ENCODE measurements around the gene MAP3K4. TPM values are rescaled to one million over a fixed set of nuclear protein-coding genes. Genes with fewer than 3 reads are reported as not detected.

The MAP3K4 gene
- polyA plus RNA-seq, 3 donors, result 3.2 to 12.3 (median 3.5) TPM

DNA sequence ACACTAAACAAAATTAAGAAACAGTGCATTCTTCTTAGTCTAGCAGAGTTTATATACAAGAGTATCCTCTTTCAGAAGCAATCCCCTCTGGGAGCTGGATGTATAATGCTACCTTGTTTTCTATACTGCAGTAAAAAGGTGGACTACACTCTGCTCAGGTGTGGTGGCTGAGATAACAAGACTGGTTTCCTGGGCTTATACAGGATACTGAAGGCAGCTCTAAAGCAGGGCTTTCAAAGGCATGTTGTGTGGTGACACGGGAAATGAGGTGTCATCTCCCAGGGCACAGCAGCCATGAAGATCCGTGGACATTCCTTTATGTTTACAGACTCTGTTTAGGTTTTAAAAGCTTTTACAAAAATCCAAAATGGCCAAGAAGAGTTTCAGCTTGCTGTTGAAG is 136.7 kb downstream of the MAP3K4 start:
- peak overlapping the region in 2 of 7 donors; percentile 5 to 21 for H3K27ac Mint-ChIP-seq
- Histone ChIP-seq H3K27ac (ENCODE audit: low read depth in 1 of 2, low read length in 2 of 2) (no peak overlapping the region), H3K4me3 (replicated peaks in 1 of 3; ENCODE audit: low read depth in 2 of 3, low read length in 3 of 3) (no peak overlapping the region), H4K20me1 (ENCODE audit: insufficient read depth, low read length) (no peaks in the 10 kb centered on the region), H3K4me1 (ENCODE audit: control insufficient read depth in 1 of 2, insufficient read depth in 2 of 2, low read length in 2 of 2) (no peaks in the 10 kb centered on the region), H3K4me2 (replicated peaks; ENCODE audit: extremely low read depth, low read length, poor library complexity, severe bottlenecking) (no peak overlapping the region), H3K36me3 (replicated peaks in 1 of 2; ENCODE audit: control insufficient read depth in 1 of 2, insufficient read depth in 2 of 2, low read length in 2 of 2) (peaks cover 0 to 56% of the 10 kb centered on the region in 2 donors), H3K9me3 (replicated peaks in 1 of 2; ENCODE audit: control insufficient read depth in 1 of 2, insufficient read depth in 1 of 2, low read length in 2 of 2) (peaks cover 0 to 4% of the 10 kb centered on the region in 2 donors), H3K79me2 (ENCODE audit: insufficient read depth, low read length) (no peaks in the 10 kb centered on the region), H3K27me3 (ENCODE audit: control insufficient read depth in 2 of 2, insufficient read depth in 2 of 2, low read length in 2 of 2) (no peaks in the 10 kb centered on the region), H3K9ac (ENCODE audit: insufficient read depth, low read length, poor library complexity, severe bottlenecking) (no peak overlapping the region), H2AFZ (ENCODE audit: insufficient read depth, low read depth, low read length, poor library complexity, severe bottlenecking) (no peak overlapping the region)
- no peaks in the 10 kb centered on the region for H3K4me1 Mint-ChIP-seq
- TF ChIP-seq, protein P1, sequence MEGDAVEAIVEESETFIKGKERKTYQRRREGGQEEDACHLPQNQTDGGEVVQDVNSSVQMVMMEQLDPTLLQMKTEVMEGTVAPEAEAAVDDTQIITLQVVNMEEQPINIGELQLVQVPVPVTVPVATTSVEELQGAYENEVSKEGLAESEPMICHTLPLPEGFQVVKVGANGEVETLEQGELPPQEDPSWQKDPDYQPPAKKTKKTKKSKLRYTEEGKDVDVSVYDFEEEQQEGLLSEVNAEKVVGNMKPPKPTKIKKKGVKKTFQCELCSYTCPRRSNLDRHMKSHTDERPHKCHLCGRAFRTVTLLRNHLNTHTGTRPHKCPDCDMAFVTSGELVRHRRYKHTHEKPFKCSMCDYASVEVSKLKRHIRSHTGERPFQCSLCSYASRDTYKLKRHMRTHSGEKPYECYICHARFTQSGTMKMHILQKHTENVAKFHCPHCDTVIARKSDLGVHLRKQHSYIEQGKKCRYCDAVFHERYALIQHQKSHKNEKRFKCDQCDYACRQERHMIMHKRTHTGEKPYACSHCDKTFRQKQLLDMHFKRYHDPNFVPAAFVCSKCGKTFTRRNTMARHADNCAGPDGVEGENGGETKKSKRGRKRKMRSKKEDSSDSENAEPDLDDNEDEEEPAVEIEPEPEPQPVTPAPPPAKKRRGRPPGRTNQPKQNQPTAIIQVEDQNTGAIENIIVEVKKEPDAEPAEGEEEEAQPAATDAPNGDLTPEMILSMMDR (IDR thresholded peaks at IDR 0.05), result no peak
- peaks cover 7 to 17% (median 10%) of the 10 kb centered on the region in 7 donors for H3K9me3 Mint-ChIP-seq
- intact Hi-C loops (cut with micrococcal nuclease), result no loop called here
- no peak for DNase-seq
- no peak overlapping the region for H3K4me3 Mint-ChIP-seq
- peaks cover 61 to 67% of the 10 kb centered on the region in 2 donors for H3K36me3 Mint-ChIP-seq
- 92% methylated on average over 2 of the region's 2 CpGs for WGBS (ENCODE audit: insufficient coverage)
- H3K27me3 Mint-ChIP-seq (ENCODE audit: low read depth in 3 of 3), result no peaks in the 10 kb centered on the region

DNA sequence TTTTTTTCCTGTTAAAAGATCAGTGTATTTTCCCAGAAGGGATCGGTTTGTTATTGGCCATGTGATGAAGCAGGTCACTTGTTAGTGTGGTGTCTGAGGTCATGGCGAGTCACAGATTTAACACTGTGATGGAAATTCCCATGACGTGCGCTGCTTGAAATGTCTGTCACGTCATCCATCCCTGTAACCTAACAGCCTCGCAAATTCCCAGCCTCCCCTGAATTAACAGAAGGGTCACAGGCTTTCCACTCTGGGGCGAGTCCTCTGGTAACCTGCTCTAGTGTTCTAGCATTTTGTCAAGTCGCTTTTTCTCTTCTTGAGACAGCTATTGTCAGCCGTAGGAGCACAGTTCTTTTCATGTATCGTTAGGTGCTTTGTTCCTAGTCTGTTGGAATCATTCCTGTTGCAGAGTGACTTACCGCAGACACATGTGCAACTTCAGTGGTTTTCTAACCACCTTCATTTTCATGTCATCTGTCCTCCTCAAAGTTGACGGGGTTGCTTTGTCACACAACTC is 137.2 kb downstream of the MAP3K4 start:
- TF ChIP-seq, protein P1 (IDR thresholded peaks at IDR 0.05), result no peak

More for the DNA sequence above, 137.2 kb downstream of the MAP3K4 start:
- Histone ChIP-seq H3K4me2 (replicated peaks; ENCODE audit: extremely low read depth, low read length, poor library complexity, severe bottlenecking) (no peak overlapping the region), H3K9me3 (replicated peaks in 1 of 2; ENCODE audit: control insufficient read depth in 1 of 2, insufficient read depth in 1 of 2, low read length in 2 of 2) (no peaks in the 10 kb centered on the region), H3K4me1 (ENCODE audit: control insufficient read depth in 1 of 2, insufficient read depth in 2 of 2, low read length in 2 of 2) (no peaks in the 10 kb centered on the region), H3K36me3 (replicated peaks in 1 of 2; ENCODE audit: control insufficient read depth in 1 of 2, insufficient read depth in 2 of 2, low read length in 2 of 2) (peaks cover 0 to 54% of the 10 kb centered on the region in 2 donors), H4K20me1 (ENCODE audit: insufficient read depth, low read length) (no peaks in the 10 kb centered on the region), H3K27me3 (ENCODE audit: control insufficient read depth in 2 of 2, insufficient read depth in 2 of 2, low read length in 2 of 2) (no peaks in the 10 kb centered on the region), H3K9ac (ENCODE audit: insufficient read depth, low read length, poor library complexity, severe bottlenecking) (no peak overlapping the region), H2AFZ (ENCODE audit: insufficient read depth, low read depth, low read length, poor library complexity, severe bottlenecking) (no peak overlapping the region), H3K27ac (ENCODE audit: low read depth in 1 of 2, low read length in 2 of 2) (no peak overlapping the region), H3K4me3 (replicated peaks in 1 of 3; ENCODE audit: low read depth in 2 of 3, low read length in 3 of 3) (no peak overlapping the region), H3K79me2 (ENCODE audit: insufficient read depth, low read length) (no peaks in the 10 kb centered on the region)
- Mint-ChIP-seq H3K27ac (no peak overlapping the region), H3K4me1 (no peaks in the 10 kb centered on the region), H3K4me3 (no peak overlapping the region), H3K36me3 (peaks cover 58 to 63% of the 10 kb centered on the region in 2 donors), H3K27me3 (ENCODE audit: low read depth in 3 of 3) (no peaks in the 10 kb centered on the region), H3K9me3 (peaks cover 3 to 12% (median 9%) of the 10 kb centered on the region in 7 donors)
- DNase-seq, result peak in 1 of 3 donors; percentile 72
- intact Hi-C loops (cut with micrococcal nuclease), result no loop called here
- 89% methylated on average over 9 of the region's 12 CpGs for WGBS (ENCODE audit: insufficient coverage)

Measured in CD14-positive monocyte (primary cell).